ENCODE measurements around the gene STAB2. TPM values are rescaled to one million over a fixed set of nuclear protein-coding genes. Genes with fewer than 3 reads are reported as not detected.
A peak's percentile ranks its signal among the peaks of the same experiment; 100 is the strongest.

Gene STAB2
- total RNA-seq, 1 experiment from 2014 or later: not detected

- Mint-ChIP-seq H3K36me3 (ENCODE audit: insufficient read depth, unreplicated experiment) (no peaks in the 10 kb centered on the region), H3K9me3 (ENCODE audit: unreplicated experiment) (peaks cover 9% of the 10 kb centered on the region), H3K4me1 (ENCODE audit: insufficient read depth, unreplicated experiment) (no peaks in the 10 kb centered on the region), H3K27ac (ENCODE audit: low read depth, unreplicated experiment) (no peak overlapping the region), H3K27me3 (ENCODE audit: insufficient read depth, unreplicated experiment) (peaks cover 61% of the 10 kb centered on the region), H3K4me3 (ENCODE audit: unreplicated experiment) (no peak overlapping the region)
- TF ChIP-seq, protein P1, sequence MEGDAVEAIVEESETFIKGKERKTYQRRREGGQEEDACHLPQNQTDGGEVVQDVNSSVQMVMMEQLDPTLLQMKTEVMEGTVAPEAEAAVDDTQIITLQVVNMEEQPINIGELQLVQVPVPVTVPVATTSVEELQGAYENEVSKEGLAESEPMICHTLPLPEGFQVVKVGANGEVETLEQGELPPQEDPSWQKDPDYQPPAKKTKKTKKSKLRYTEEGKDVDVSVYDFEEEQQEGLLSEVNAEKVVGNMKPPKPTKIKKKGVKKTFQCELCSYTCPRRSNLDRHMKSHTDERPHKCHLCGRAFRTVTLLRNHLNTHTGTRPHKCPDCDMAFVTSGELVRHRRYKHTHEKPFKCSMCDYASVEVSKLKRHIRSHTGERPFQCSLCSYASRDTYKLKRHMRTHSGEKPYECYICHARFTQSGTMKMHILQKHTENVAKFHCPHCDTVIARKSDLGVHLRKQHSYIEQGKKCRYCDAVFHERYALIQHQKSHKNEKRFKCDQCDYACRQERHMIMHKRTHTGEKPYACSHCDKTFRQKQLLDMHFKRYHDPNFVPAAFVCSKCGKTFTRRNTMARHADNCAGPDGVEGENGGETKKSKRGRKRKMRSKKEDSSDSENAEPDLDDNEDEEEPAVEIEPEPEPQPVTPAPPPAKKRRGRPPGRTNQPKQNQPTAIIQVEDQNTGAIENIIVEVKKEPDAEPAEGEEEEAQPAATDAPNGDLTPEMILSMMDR (IDR thresholded peaks at IDR 0.05; ENCODE audit: unreplicated experiment): no peak
- CTCF ChIA-PET: interaction anchor here (0.6 to 1.1 kb wide), 2 partner anchors 24 to 68 kb away, joined by 3 read pairs; no protein-coding TSS in a partner anchor
- POLR2A ChIA-PET: no interaction called here
- no TSS peak for BruUV-seq (replicated peaks)
- DNase-seq (ENCODE audit: unreplicated experiment): peak; percentile 13
- intact Hi-C loops (cut with micrococcal nuclease): no loop called here
Measured at GRCh38 chr12:103657331-103657730, 70.3 kb downstream of the STAB2 start.

DNA sequence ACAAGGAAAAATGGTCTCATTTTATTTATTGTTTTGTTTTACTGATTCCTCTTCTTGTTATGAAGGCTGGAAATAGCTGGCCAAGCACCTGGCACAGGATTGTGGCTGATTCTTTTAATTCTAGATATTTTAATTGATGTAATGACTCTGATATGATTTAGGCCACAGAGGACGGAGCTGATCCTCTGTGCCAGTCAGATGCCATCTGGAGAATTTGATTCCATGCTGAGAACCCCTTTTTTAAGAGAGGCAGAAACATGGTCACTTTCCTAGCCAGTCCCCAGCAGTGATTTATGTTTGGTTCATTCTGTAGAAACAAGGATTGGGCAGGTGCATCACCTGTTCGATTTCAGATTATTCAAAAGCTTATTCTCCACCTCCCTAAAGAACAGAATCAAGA, 77.6 kb downstream of the STAB2 start:
- no peak for DNase-seq (ENCODE audit: unreplicated experiment)
- H3K36me3 Mint-ChIP-seq (ENCODE audit: insufficient read depth, unreplicated experiment): no peaks in the 10 kb centered on the region
- no peaks in the 10 kb centered on the region for H3K4me1 Mint-ChIP-seq (ENCODE audit: insufficient read depth, unreplicated experiment)
- ChIA-PET CTCF (no interaction called here), POLR2A (interaction anchor here (0.6 kb wide), 1 partner anchor 44 kb away, joined by 5 read pairs; no protein-coding TSS in a partner anchor)
- peaks cover 39% of the 10 kb centered on the region for H3K27me3 Mint-ChIP-seq (ENCODE audit: insufficient read depth, unreplicated experiment)
- H3K27ac Mint-ChIP-seq (ENCODE audit: low read depth, unreplicated experiment): no peak overlapping the region
- H3K4me3 Mint-ChIP-seq (ENCODE audit: unreplicated experiment): no peak overlapping the region
- TF ChIP-seq, protein P1 (IDR thresholded peaks at IDR 0.05; ENCODE audit: unreplicated experiment): no peak
- no TSS peak for BruUV-seq (replicated peaks)
- H3K9me3 Mint-ChIP-seq (ENCODE audit: unreplicated experiment): no peaks in the 10 kb centered on the region
- intact Hi-C loops (cut with micrococcal nuclease): no loop called here

- ChIA-PET POLR2A (interaction anchor here (0.7 kb wide), 1 partner anchor 19 kb away, joined by 3 read pairs; no protein-coding TSS in a partner anchor), CTCF (interaction anchor here (1.4 kb wide), 1 partner anchor 783 kb away, joined by 3 read pairs; no protein-coding TSS in a partner anchor)
- TF ChIP-seq, protein P1 (IDR thresholded peaks at IDR 0.05; ENCODE audit: unreplicated experiment): no peak
- H3K27me3 Mint-ChIP-seq (ENCODE audit: insufficient read depth, unreplicated experiment): peaks cover 26% of the 10 kb centered on the region
- H3K4me1 Mint-ChIP-seq (ENCODE audit: insufficient read depth, unreplicated experiment): no peaks in the 10 kb centered on the region
- DNase-seq (ENCODE audit: unreplicated experiment): no peak
- no peak overlapping the region for H3K4me3 Mint-ChIP-seq (ENCODE audit: unreplicated experiment)
- H3K9me3 Mint-ChIP-seq (ENCODE audit: unreplicated experiment): no peaks in the 10 kb centered on the region
- BruUV-seq (replicated peaks): no TSS peak
- no peaks in the 10 kb centered on the region for H3K36me3 Mint-ChIP-seq (ENCODE audit: insufficient read depth, unreplicated experiment)
- no peak overlapping the region for H3K27ac Mint-ChIP-seq (ENCODE audit: low read depth, unreplicated experiment)
- intact Hi-C loops (cut with micrococcal nuclease): no loop called here
Measured at GRCh38 chr12:103665971-103666370, 78.9 kb downstream of the STAB2 start.

GRCh38 chr12:103667125-103667524, 80.1 kb downstream of the STAB2 start:
- H3K36me3 Mint-ChIP-seq (ENCODE audit: insufficient read depth, unreplicated experiment): no peaks in the 10 kb centered on the region
- no peak for DNase-seq (ENCODE audit: unreplicated experiment)
- no TSS peak for BruUV-seq (replicated peaks)
- TF ChIP-seq, protein P1 (IDR thresholded peaks at IDR 0.05; ENCODE audit: unreplicated experiment): no peak
- H3K4me1 Mint-ChIP-seq (ENCODE audit: insufficient read depth, unreplicated experiment): no peaks in the 10 kb centered on the region
- no peak overlapping the region for H3K4me3 Mint-ChIP-seq (ENCODE audit: unreplicated experiment)
- ChIA-PET POLR2A (no interaction called here), CTCF (interaction anchor here (1.0 to 1.4 kb wide), 2 partner anchors 48 to 784 kb away, joined by 3 read pairs; no protein-coding TSS in a partner anchor)
- peaks cover 14% of the 10 kb centered on the region for H3K27me3 Mint-ChIP-seq (ENCODE audit: insufficient read depth, unreplicated experiment)
- intact Hi-C loops (cut with micrococcal nuclease): no loop called here
- no peak overlapping the region for H3K27ac Mint-ChIP-seq (ENCODE audit: low read depth, unreplicated experiment)
- no peaks in the 10 kb centered on the region for H3K9me3 Mint-ChIP-seq (ENCODE audit: unreplicated experiment)
